ENCODE results near the gene PPP2R5E. TPM values are rescaled to one million over a fixed set of nuclear protein-coding genes. Genes with fewer than 3 reads are reported as not detected.
"Not testable (repeated sequence)": the region's sequence is repeated elsewhere in the genome, so short reads cannot be mapped to it uniquely, and the experiment has no call there.

Gene PPP2R5E
- total and polyA plus RNA-seq, 2 of the 8 experiments (the other 6 are each of a cell fraction or from before 2014, with no cell fraction given), result 6.8 to 64.6 TPM

GRCh38 chr14:63583046-63583445, 39.9 kb upstream of the PPP2R5E start:
- H2BK5ac ChIP-seq (ENCODE audit: low read depth, low read length); H4K20me1 ChIP-seq (replicated peaks in 1 of 2; ENCODE audit: control insufficient read depth in 1 of 2, insufficient read depth in 2 of 2, low read length in 2 of 2); H3K23me2 ChIP-seq (ENCODE audit: low read depth, low read length); H3K4me2 ChIP-seq (ENCODE audit: insufficient read depth in 1 of 2, low read depth in 2 of 2, low read length in 2 of 2); H2BK15ac ChIP-seq (ENCODE audit: low read length); POLR2A ChIA-PET (ENCODE audit: partially characterized antibody); DNase-seq (ENCODE audit: low read depth in 1 of 2, low spot score in 2 of 2); H4K5ac ChIP-seq (ENCODE audit: insufficient read length, low read depth, low read length); H3K36me3 ChIP-seq (ENCODE audit: control insufficient read depth in 2 of 4, insufficient read depth in 4 of 4, low read length in 3 of 4); H3K27ac ChIP-seq (ENCODE audit: low read depth, low read length); H3K23ac ChIP-seq (ENCODE audit: insufficient read length); H2BK12ac ChIP-seq (ENCODE audit: low read depth, low read length); H3K27me3 ChIP-seq (replicated peaks in 1 of 4; ENCODE audit: control insufficient read depth in 3 of 4, extremely low read depth in 1 of 4, insufficient read depth in 3 of 4, low read length in 3 of 4); H4K91ac ChIP-seq (replicated peaks; ENCODE audit: insufficient read length, low read length); H4K8ac ChIP-seq (ENCODE audit: extremely low read depth, insufficient read depth, low read length); FAIRE-seq; H2AK5ac ChIP-seq (ENCODE audit: low read depth, low read length); H3K9me3 ChIP-seq (ENCODE audit: insufficient read depth in 2 of 2, low read depth in 1 of 2, low read length in 1 of 2); H3K4me1 ChIP-seq (replicated peaks in 1 of 4; ENCODE audit: control insufficient read depth in 3 of 4, insufficient read depth in 4 of 4, low read length in 3 of 4); H2BK120ac ChIP-seq (replicated peaks; ENCODE audit: low read depth, low read length); H3K4me3 ChIP-seq (ENCODE audit: extremely low read depth in 1 of 4, insufficient read depth in 2 of 4, low read depth in 3 of 4, low read length in 4 of 4); H3K4ac ChIP-seq (replicated peaks; ENCODE audit: insufficient read length, low read depth, low read length); H3K79me2 ChIP-seq (ENCODE audit: control insufficient read depth in 1 of 2, insufficient read depth in 2 of 2, low read length in 2 of 2); H3K18ac ChIP-seq (ENCODE audit: extremely low read depth, low read length); H3K9ac ChIP-seq (replicated peaks in 1 of 4; ENCODE audit: extremely low read depth in 1 of 4, low read depth in 3 of 4, low read length in 3 of 4); H3K14ac ChIP-seq (ENCODE audit: insufficient read length); H3K56ac ChIP-seq (replicated peaks; ENCODE audit: insufficient read length, low read depth, low read length); H3K79me1 ChIP-seq (ENCODE audit: low read depth, low read length); H2AFZ ChIP-seq (ENCODE audit: low read length); H2BK20ac ChIP-seq (ENCODE audit: low read length): not testable (repeated sequence)
- CTCF ChIA-PET (ENCODE audit: partially characterized antibody), result interaction anchor here (0.6 to 1.0 kb wide), 2 partner anchors 34 to 67 kb away, joined by 3 read pairs; no protein-coding TSS in a partner anchor
- WGBS, 2 experiments (ENCODE audit: extremely low coverage in 1 of 2, insufficient coverage in 1 of 2, insufficient read length in 1 of 2, insufficient replicate concordance in 2 of 2, low coverage in 1 of 2, low lambda C conversion rate in 2 of 2, missing lambda C conversion rate in 1 of 2), result 92% methylated on average over 8 of the region's 8 CpGs; no CpG with 5 or more reads in 1 of the 2 experiments

Data from H1 (cell line).